Ovary (tissue), 3 donors: ENCODE measurements around the gene CSF1R.

Source experiments
- EP300 ChIP-seq: sonication (generic); formaldehyde crosslinking; IDR thresholded peaks from one replicate; pipeline ENCODE4 v1.6.1; 2017; ENCODE audit warnings: antibody characterized with exemption
- POLR2A ChIP-seq: fragments of 450-650 bp; IDR thresholded peaks from one replicate; pipeline ENCODE4 v1.6.1; 2017; ENCODE audit warnings: antibody characterized with exemption, mild to moderate bottlenecking, moderate library complexity
- TF ChIP-seq, protein P1 (sequence below), 3 donors: fragments of 450-650 bp in 2 of 3; fragments of 200-600 bp in 1 of 3; IDR thresholded peaks; one replicate each; pipeline versions ENCODE4 v1.5.1 to v1.8.0; 2016 to 2022; ENCODE audit warnings: antibody characterized with exemption in 3 of 3, mild to moderate bottlenecking in 1 of 3
- donor health status: DM: no; HTN: no; CAD: no.

DNA sequence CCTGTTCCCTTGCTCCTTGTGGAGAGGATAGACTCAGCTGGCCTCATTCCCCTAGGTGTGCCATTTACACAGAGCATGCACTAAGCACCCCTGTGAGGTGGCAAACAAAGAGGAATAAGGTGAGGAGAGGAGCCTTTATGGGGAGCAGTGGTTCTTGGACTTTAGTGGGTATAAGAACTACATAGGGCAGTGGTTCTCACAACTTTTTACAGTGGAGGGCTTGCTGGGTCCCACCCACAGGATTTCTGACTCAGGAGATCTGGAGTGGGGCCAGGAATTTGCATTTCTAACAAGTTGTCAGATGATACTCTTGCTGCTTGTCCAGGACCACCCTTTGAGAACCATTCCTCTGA, 42.0 kb downstream of the CSF1R start:
- TF ChIP-seq, protein P1, sequence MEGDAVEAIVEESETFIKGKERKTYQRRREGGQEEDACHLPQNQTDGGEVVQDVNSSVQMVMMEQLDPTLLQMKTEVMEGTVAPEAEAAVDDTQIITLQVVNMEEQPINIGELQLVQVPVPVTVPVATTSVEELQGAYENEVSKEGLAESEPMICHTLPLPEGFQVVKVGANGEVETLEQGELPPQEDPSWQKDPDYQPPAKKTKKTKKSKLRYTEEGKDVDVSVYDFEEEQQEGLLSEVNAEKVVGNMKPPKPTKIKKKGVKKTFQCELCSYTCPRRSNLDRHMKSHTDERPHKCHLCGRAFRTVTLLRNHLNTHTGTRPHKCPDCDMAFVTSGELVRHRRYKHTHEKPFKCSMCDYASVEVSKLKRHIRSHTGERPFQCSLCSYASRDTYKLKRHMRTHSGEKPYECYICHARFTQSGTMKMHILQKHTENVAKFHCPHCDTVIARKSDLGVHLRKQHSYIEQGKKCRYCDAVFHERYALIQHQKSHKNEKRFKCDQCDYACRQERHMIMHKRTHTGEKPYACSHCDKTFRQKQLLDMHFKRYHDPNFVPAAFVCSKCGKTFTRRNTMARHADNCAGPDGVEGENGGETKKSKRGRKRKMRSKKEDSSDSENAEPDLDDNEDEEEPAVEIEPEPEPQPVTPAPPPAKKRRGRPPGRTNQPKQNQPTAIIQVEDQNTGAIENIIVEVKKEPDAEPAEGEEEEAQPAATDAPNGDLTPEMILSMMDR (IDR thresholded peaks at IDR 0.05) = no peak
- TF ChIP-seq POLR2A (no peak), EP300 (no peak)
